NB4 (cell line): ENCODE data around the gene FMOD.

ENCODE experiments used
- DNase-seq: peaks from one replicate; pipeline ENCODE4 v3.0.0; 2010; ENCODE audit warnings: low read depth
- H3K4me3 ChIP-seq: one replicate; pipeline ENCODE4 v1.5.1; 2011; ENCODE audit warnings: mild to moderate bottlenecking, low read depth, low read length, moderate library complexity
- MYC ChIP-seq: IDR thresholded peaks from 2 replicates; pipeline ENCODE4 v1.6.1; 2011; ENCODE audit warnings: low read depth, low read length
- POLR2A ChIP-seq: IDR thresholded peaks from 2 replicates; pipeline ENCODE4 v1.6.1; 2011; ENCODE audit warnings: mild to moderate bottlenecking; ENCODE audit not compliant: insufficient read length; ENCODE audit errors: extremely low read depth
- TF ChIP-seq, protein P1 (sequence below): IDR thresholded peaks from 2 replicates; pipeline ENCODE4 v1.6.1; 2011; ENCODE audit warnings: low read depth, low read length
- TF ChIP-seq, protein P2 (sequence below): IDR thresholded peaks from one replicate; pipeline ENCODE4 v1.5.1; 2012; ENCODE audit warnings: low read depth, low read length

Gene FMOD

DNA sequence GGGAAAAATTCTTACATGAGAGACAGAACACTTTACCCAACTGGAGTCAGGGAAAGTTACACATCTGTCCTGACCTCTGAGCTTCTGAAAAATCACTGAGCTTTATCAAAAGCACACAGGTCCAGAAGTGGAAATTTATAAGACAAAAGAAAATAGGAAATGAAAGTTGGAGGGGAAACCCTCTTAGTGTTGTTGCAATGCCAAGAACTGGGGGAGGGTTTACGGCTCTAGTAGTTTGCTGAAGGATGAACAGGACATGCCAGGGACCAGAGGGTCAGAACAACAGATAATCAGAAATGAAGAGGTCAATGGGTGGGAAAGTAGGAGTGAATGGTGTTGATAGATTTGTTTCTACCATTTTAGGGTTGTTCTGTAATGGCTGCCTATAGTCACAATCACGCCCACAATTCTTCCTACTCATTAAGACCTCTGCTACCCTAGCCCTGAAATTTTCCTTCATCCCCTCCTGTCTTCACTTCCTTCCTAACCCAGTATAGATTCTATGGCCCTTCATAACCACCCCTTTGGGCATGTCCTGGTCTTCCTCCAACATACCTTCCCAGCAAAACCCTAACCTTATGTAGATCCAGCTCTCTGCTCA, 30.3 kb upstream of the FMOD start:
- TF ChIP-seq, protein P1, sequence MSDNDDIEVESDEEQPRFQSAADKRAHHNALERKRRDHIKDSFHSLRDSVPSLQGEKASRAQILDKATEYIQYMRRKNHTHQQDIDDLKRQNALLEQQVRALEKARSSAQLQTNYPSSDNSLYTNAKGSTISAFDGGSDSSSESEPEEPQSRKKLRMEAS, result no peak
- no peak for TF ChIP-seq MYC
- no peak for TF ChIP-seq POLR2A
- TF ChIP-seq, protein P2, sequence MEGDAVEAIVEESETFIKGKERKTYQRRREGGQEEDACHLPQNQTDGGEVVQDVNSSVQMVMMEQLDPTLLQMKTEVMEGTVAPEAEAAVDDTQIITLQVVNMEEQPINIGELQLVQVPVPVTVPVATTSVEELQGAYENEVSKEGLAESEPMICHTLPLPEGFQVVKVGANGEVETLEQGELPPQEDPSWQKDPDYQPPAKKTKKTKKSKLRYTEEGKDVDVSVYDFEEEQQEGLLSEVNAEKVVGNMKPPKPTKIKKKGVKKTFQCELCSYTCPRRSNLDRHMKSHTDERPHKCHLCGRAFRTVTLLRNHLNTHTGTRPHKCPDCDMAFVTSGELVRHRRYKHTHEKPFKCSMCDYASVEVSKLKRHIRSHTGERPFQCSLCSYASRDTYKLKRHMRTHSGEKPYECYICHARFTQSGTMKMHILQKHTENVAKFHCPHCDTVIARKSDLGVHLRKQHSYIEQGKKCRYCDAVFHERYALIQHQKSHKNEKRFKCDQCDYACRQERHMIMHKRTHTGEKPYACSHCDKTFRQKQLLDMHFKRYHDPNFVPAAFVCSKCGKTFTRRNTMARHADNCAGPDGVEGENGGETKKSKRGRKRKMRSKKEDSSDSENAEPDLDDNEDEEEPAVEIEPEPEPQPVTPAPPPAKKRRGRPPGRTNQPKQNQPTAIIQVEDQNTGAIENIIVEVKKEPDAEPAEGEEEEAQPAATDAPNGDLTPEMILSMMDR, result no peak
- H3K4me3 ChIP-seq, result no peak overlapping the region
- DNase-seq, result peak; percentile 29

DNA sequence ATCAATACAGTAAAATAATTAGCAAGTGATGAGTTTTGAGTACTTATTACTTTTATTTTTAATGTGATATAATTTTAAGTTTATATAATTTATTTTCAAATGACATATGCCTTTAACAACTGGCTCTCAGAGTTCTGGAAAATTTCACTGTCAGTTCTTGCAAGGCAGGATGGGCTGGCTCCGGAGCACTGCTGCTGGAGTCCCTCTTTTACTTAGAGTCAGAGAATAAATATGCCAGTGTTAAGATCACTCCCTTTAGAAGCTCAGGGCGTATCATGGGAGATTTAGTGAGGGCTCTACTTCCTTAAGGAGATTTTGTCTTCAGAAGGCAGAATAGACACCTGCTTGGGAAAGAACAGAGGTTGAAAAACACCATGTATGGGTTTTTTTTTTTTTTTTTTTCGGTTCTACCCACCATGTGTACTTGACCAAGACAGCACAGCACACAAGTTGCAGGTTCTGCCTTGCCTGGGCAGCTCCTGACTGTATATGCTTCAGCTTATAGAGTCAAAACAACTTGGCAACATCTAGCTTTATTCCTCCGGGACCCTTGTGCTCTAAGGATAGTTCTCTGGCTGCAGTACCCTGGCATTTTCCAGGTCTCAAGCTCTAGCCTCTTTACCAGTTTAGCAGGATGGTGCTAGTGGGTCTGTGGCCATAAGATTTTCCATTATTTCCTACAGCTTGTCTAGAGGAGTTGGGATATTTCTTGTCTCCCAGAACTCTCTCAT, 29.7 kb upstream of the FMOD start:
- DNase-seq, result no peak
- TF ChIP-seq, protein P2, result no peak
- TF ChIP-seq, protein P1, result no peak
- no peak for TF ChIP-seq POLR2A
- no peak for TF ChIP-seq MYC
- H3K4me3 ChIP-seq, result no peak overlapping the region

DNA sequence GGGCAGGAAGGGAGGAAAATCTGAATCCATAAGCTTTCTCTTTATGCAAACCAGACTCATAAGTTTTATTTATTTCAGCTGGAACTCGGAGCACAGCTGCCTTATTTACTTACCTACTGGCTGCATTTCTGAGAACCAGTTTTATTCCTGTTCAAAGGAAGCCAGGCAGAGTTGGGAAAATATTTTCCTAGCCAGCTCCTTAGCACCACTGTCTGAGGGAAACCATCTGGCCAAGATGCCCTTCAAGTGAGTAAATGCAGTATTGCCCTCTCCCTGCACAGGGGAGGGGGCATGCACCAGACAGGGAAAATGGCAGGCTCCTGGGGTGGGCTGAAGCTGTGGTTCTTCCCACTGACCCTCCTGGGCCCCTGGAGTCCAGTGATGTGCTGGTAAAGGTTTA, 28.9 kb upstream of the FMOD start:
- no peak overlapping the region for H3K4me3 ChIP-seq
- DNase-seq, result no peak

DNA sequence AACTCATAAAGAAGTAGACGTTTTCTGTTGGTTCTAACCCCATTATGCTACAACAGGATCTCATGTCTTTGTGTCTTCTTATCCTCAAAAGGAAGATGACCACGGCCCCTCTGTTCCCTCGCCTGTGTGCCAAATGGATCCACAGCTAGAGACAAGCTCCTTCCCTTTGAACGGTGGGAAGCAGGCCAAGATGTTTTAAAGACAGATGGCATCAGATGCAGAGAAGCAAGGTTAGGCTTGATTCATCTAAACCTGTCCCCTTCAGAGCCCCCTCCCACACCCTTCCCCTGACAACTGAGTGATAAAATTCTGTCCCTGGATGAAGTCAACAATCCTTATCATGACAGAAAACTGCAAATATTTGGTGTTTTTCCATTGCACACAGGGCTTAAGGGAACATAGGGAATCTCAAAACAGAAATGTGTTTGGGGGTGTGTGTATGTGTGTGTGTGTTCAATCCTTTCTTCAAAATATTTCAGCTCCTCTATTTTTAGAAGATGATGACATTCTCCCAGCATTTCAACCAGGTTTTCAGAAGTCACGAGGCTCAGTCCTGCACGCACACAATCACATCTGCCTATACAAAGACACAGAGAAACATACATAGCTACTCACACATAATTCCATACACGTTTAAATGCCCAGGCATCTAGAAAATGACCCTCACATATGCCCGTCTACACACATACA, 27.8 kb upstream of the FMOD start:
- no peak for DNase-seq
- no peak overlapping the region for H3K4me3 ChIP-seq
- TF ChIP-seq, protein P2, result no peak
- TF ChIP-seq POLR2A (no peak), MYC (no peak)
- TF ChIP-seq, protein P1, result no peak

More for the DNA sequence above, 28.9 kb upstream of the FMOD start:
- TF ChIP-seq POLR2A (no peak), MYC (no peak)
- TF ChIP-seq, protein P2, result no peak
- TF ChIP-seq, protein P1, result no peak

DNA sequence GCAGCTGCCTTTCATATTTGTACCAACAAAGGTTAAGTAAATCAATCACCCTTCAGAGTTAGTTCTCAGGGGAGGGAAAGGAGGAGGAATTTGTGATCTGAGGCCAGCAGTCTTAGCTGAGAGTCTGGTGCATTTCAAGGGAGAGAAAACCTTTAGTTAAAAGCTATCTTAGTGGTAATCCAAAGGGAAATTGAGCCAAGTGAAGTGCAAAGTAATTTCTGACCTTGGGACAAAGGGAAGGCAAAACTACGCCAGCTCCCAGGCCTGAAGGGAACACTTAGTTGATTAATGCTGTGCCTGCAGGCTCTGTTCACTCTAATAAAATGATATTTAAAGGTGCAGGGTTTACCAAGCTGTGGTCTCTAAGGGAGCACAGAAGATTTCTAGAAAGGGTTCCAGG, 23.1 kb upstream of the FMOD start:
- no peak for TF ChIP-seq POLR2A
- no peak for TF ChIP-seq MYC
- TF ChIP-seq, protein P1, result no peak
- H3K4me3 ChIP-seq, result no peak overlapping the region

More for the DNA sequence above, 23.1 kb upstream of the FMOD start:
- DNase-seq, result no peak
